Right lobe of liver (tissue), 6 donors: ENCODE measurements around the gene PEX6. TPM values are rescaled to one million over a fixed set of nuclear protein-coding genes. Genes with fewer than 3 reads are reported as not detected.

Source experiments
- ATAC-seq, 4 donors: fragments of 200-7000 bp; cut with Tn5 transposase; one replicate each; pipeline ENCODE4 v1.9.1; 2020; ENCODE audit warnings: mild to moderate bottlenecking in 4 of 4, moderate library complexity in 4 of 4
- DNase-seq, 3 donors: peaks; one replicate each; pipeline ENCODE4 v3.0.0-alpha.2; 2020
- H3K27ac ChIP-seq, 3 donors: fragments of 200-600 bp; one replicate each; pipeline ENCODE4 v1.8.0; 2022
- H3K27me3 ChIP-seq, 2 donors: fragments of 200-600 bp; one replicate each; pipeline ENCODE4 v1.8.0; 2022
- H3K36me3 ChIP-seq, 4 donors: fragments of 200-600 bp; sonication (generic) in 1 of 4; one replicate each; pipeline versions ENCODE4 v1.5.1 to v1.8.0; 2017 to 2022; ENCODE audit warnings: control low read depth in 1 of 4
- H3K4me1 ChIP-seq, 4 donors: fragments of 200-600 bp; sonication (generic) in 1 of 4; one replicate each; pipeline versions ENCODE4 v1.5.1 to v1.8.0; 2017 to 2022; ENCODE audit warnings: control low read depth in 1 of 4
- H3K4me3 ChIP-seq, 3 donors: fragments of 200-600 bp; one replicate each; pipeline ENCODE4 v1.8.0; 2022
- H3K9me3 ChIP-seq, 4 donors: fragments of 200-600 bp; sonication (generic) in 1 of 4; one replicate each; pipeline versions ENCODE4 v1.5.1 to v1.8.0; 2017 to 2022; ENCODE audit warnings: control low read depth in 1 of 4
- CTCF ChIP-seq, 4 donors: fragments of 200-600 bp in 3 of 4; fragments of 450-650 bp in 1 of 4; IDR thresholded peaks; one replicate each; pipeline versions ENCODE4 v1.5.1 to v1.8.0; 2016 to 2022; ENCODE audit warnings: antibody characterized with exemption in 4 of 4, mild to moderate bottlenecking in 2 of 4
- POLR2A ChIP-seq: fragments of 450-650 bp; IDR thresholded peaks from one replicate; pipeline ENCODE4 v1.6.1; 2017; ENCODE audit warnings: antibody characterized with exemption, mild to moderate bottlenecking
- WGBS: methylation state at CpG from one replicate; pipeline ENCODE4 v1.1.6; 2018; ENCODE audit warnings: low coverage, low lambda C conversion rate; ENCODE audit not compliant: insufficient coverage; ENCODE audit errors: missing lambda C conversion rate; 5-methylcytosine and 5-hydroxymethylcytosine counted together
- intact Hi-C, 2 donors: fragments of 100-400 bp; cut with DNase I; formaldehyde crosslinking; loops; one replicate each; pipeline versions ENCODE4 v1.11.2 to v1.14.1; 2022
- total RNA-seq, 6 experiments: library from RNA; depleted of rRNA in 2 of 6; stranded (reverse); fragments of >200 nt in 2 of 6; fragmentation: NEBNext Ultra II Directional in 3 of 6; extraction: Animal tissue kit (Norgen Biotek cat#: 25700) in 3 of 6; gene quantifications; one replicate each; pipeline versions ENCODE4 v1.1.0 to v1.2.4, GENCODE V29; 2016 to 2023
- donor health status: DM: no; HTN: yes; CAD: no.
- donor health status: DM: no; HTN: no; CAD: no.
- donor health status: DM: no; HTN: no; CAD: no.
- donor health status: DM: no; HTN: yes; CAD: no.
- donor health status: DM: no; HTN: yes; CAD: no.

Gene PEX6
- total RNA-seq, 6 experiments from 2014 or later = 15.7 to 25.9 (median 21.3) TPM

- H3K27me3 ChIP-seq = no peaks in the 10 kb centered on the region
- ATAC-seq = no peak
- DNase-seq = no peak
- H3K4me1 ChIP-seq = peaks cover 0 to 31% (median 9%) of the 10 kb centered on the region in 4 donors
- H3K9me3 ChIP-seq = no peaks in the 10 kb centered on the region
- H3K4me3 ChIP-seq = no peak overlapping the region
- intact Hi-C loops = no loop called here
- 93% methylated on average over 8 of the region's 12 CpGs for WGBS
- H3K27ac ChIP-seq = no peak overlapping the region
- no peak for TF ChIP-seq POLR2A
- TF ChIP-seq CTCF (IDR thresholded peaks at IDR 0.05) = no peak
- peaks cover 0 to 25% (median 6%) of the 10 kb centered on the region in 4 donors for H3K36me3 ChIP-seq
These were observed 38.0 kb upstream of the PEX6 start for GRCh38 chr6:43016943-43017334.

- ATAC-seq (no peak), DNase-seq (peak in 1 of 3 donors; percentile 33)
- H3K9me3 ChIP-seq = no peaks in the 10 kb centered on the region
- no peak overlapping the region for H3K27ac ChIP-seq
- H3K4me3 ChIP-seq = no peak overlapping the region
- peaks cover 0 to 31% (median 6%) of the 10 kb centered on the region in 4 donors for H3K36me3 ChIP-seq
- 66% methylated on average over 3 of the region's 7 CpGs for whole genome bisulfite sequencing
- H3K27me3 ChIP-seq = no peaks in the 10 kb centered on the region
- intact Hi-C loops = no loop called here
- TF ChIP-seq POLR2A = no peak
- no peak for TF ChIP-seq CTCF (IDR thresholded peaks at IDR 0.05)
- H3K4me1 ChIP-seq = peaks cover 0 to 31% (median 9%) of the 10 kb centered on the region in 4 donors
These were observed 37.4 kb upstream of the PEX6 start for GRCh38 chr6:43016176-43016942.

- Histone ChIP-seq H3K4me1 (peaks cover 0 to 26% (median 7%) of the 10 kb centered on the region in 4 donors), H3K27me3 (no peaks in the 10 kb centered on the region), H3K4me3 (peak overlapping the region; percentile 55 to 70 (median 66)), H3K27ac (peak overlapping the region; percentile 1 to 34 (median 10)), H3K9me3 (no peaks in the 10 kb centered on the region), H3K36me3 (peaks cover 0 to 48% (median 7%) of the 10 kb centered on the region in 4 donors)
- ATAC-seq (no peak), DNase-seq (no peak)
- intact Hi-C loops = no loop called here
- TF ChIP-seq POLR2A = no peak
- TF ChIP-seq CTCF (IDR thresholded peaks at IDR 0.05) = no peak
- 3% methylated on average over 7 of the region's 7 CpGs for WGBS
These were observed 35.5 kb upstream of the PEX6 start for GRCh38 chr6:43014434-43014909.

- Histone ChIP-seq H3K9me3 (no peaks in the 10 kb centered on the region), H3K27ac (peak within 1 kb of the TSS; percentile 1 to 69 (median 51)), H3K27me3 (no peaks in the 10 kb centered on the region), H3K4me1 (peaks cover 0 to 26% (median 7%) of the 10 kb centered on the region in 4 donors), H3K36me3 (peaks cover 0 to 42% (median 7%) of the 10 kb centered on the region in 4 donors), H3K4me3 (peak within 1 kb of the TSS; percentile 66 to 71 (median 70))
- no peak for TF ChIP-seq CTCF (IDR thresholded peaks at IDR 0.05)
- TF ChIP-seq POLR2A = peak; percentile 34
- intact Hi-C loops = no loop called here
- DNase-seq (peak; percentile 98 to 99 (median 99)), ATAC-seq (peak; percentile 97 to 99 (median 98))
- under 1% methylated on average over 45 of the region's 51 CpGs for WGBS
These were observed 35.0 kb upstream of the PEX6 start, which contains the start of the genes KLHDC3 and MEA1 for GRCh38 chr6:43013843-43014433. Gene KLHDC3 (plus strand): TSS chr6:43014249. CDS start chr6:43017193, 2,944 bp downstream. Gene MEA1 (minus strand): TSS chr6:43013946. CDS start chr6:43013813, 133 bp downstream.
